ENCODE data around the gene KRT6B. TPM values are rescaled to one million over a fixed set of nuclear protein-coding genes. Genes with fewer than 3 reads are reported as not detected.

The KRT6B gene
- total RNA-seq, 1 experiment from 2014 or later: not detected

GRCh38 chr12:52455821-52456220, 3.9 kb upstream of the KRT6B start:
- Histone ChIP-seq H3K79me2 (ENCODE audit: insufficient read depth, low read length) (no peaks in the 10 kb centered on the region), H3K27ac (ENCODE audit: low read depth, low read length) (no peak overlapping the region), H3K27me3 (ENCODE audit: insufficient read depth, low read length) (no peaks in the 10 kb centered on the region), H3K36me3 (ENCODE audit: control insufficient read depth in 1 of 2, insufficient read depth in 2 of 2, low read length in 2 of 2) (no peaks in the 10 kb centered on the region), H3K9ac (ENCODE audit: low read length) (no peak overlapping the region), H2AFZ (ENCODE audit: low read depth, low read length, poor library complexity, severe bottlenecking) (no peak overlapping the region), H3K4me2 (ENCODE audit: low read length) (no peak overlapping the region), H3K9me3 (ENCODE audit: control insufficient read depth in 1 of 2, insufficient read depth in 1 of 2, low read depth in 1 of 2, low read length in 2 of 2) (no peaks in the 10 kb centered on the region), H3K9me2 (ENCODE audit: insufficient read depth) (no peaks in the 10 kb centered on the region), H3K4me3 (replicated peaks in 1 of 2; ENCODE audit: low read depth in 1 of 2, low read length in 2 of 2) (no peak overlapping the region), H3K4me1 (ENCODE audit: control insufficient read depth in 1 of 2, insufficient read depth in 2 of 2, low read length in 2 of 2) (peaks cover 4 to 8% of the 10 kb centered on the region in 2 experiments), H4K20me1 (ENCODE audit: insufficient read depth) (no peaks in the 10 kb centered on the region)
- TF ChIP-seq ZFX (IDR thresholded peaks at IDR 0.05) (no peak), ATF3 (IDR thresholded peaks at IDR 0.05) (no peak), ELF1 (IDR thresholded peaks at IDR 0.05; ENCODE audit: borderline replicate concordance, low read depth) (no peak), EZH2 (IDR thresholded peaks at IDR 0.05) (no peak), RAD21 (IDR thresholded peaks at IDR 0.05; ENCODE audit: low read depth) (no peak), CEBPB (IDR thresholded peaks at IDR 0.05; ENCODE audit: low read depth) (peak; percentile 45)
- CTCF ChIA-PET: interaction anchor here (0.6 kb wide), 1 partner anchor 44 kb away, joined by 3 read pairs; no protein-coding TSS in a partner anchor
- RAD21 ChIA-PET (ENCODE audit: low non-redundant PET in 1 of 2, low total read pairs in 2 of 2, uncharacterized antibody in 2 of 2, unreplicated experiment in 2 of 2): no interaction called here
- DNase-seq (ENCODE audit: low read depth, low spot score) (no peak), ATAC-seq (no peak)
- intact Hi-C loops (cut with micrococcal nuclease): no loop called here
- POLR2A ChIA-PET: no interaction called here
- no TSS peak for BruUV-seq (replicated peaks)

DNA sequence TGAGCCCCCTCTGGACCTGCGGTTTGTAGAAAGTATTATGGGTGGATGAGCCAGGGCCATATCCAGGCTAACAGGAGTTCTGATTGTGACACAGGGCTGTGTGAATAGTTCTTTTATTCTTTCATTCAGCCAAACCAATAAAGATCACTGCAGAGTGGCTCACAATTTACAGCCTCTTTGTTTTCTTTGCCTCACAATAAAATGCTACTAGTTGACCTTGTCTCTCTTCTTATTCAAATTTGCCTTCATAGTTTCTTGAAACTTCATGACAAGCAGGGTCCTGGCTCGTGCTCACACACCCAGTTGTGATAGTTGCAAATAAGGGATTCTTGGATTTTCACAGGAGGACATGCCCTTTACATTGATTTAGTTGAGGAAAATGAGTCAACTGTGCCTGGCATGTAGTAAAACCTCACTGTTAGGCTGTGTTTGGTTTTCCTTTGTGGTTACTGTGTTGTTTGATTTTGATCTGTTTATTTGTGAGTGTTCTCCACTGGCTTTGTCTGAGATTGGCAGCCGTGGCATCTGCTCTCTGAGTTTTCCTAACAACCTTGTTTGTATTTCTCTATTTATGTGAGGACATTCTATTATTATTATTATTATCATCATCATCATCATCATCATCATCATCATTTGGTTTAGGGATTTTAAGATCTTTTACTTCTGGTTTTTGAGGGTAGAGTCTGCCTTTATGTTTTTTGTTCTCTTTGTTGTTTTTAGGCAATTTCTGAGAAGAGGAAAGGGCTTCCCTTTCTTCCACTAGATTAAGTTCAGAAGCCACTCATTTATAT, 2.7 kb upstream of the KRT6B start:
- no peak overlapping the region for H2AFZ ChIP-seq (ENCODE audit: low read depth, low read length, poor library complexity, severe bottlenecking)
- ATAC-seq (peak; percentile 53), DNase-seq (ENCODE audit: low read depth, low spot score) (peak; percentile 28)
- no peaks in the 10 kb centered on the region for H3K9me3 ChIP-seq (ENCODE audit: control insufficient read depth in 1 of 2, insufficient read depth in 1 of 2, low read depth in 1 of 2, low read length in 2 of 2)
- no TSS peak for BruUV-seq (replicated peaks)
- H3K4me1 ChIP-seq (ENCODE audit: control insufficient read depth in 1 of 2, insufficient read depth in 2 of 2, low read length in 2 of 2): peaks cover 4 to 8% of the 10 kb centered on the region in 2 experiments
- H3K79me2 ChIP-seq (ENCODE audit: insufficient read depth, low read length): no peaks in the 10 kb centered on the region
- ChIA-PET RAD21 (ENCODE audit: low non-redundant PET in 1 of 2, low total read pairs in 2 of 2, uncharacterized antibody in 2 of 2, unreplicated experiment in 2 of 2) (no interaction called here), CTCF (no interaction called here), POLR2A (no interaction called here)
- no peak overlapping the region for H3K4me3 ChIP-seq (replicated peaks in 1 of 2; ENCODE audit: low read depth in 1 of 2, low read length in 2 of 2)
- H3K9ac ChIP-seq (ENCODE audit: low read length): 0 out of 2 replicates have a peak overlapping the region, but pooled peaks have one; percentile 0
- no peaks in the 10 kb centered on the region for H4K20me1 ChIP-seq (ENCODE audit: insufficient read depth)
- H3K9me2 ChIP-seq (ENCODE audit: insufficient read depth): no peaks in the 10 kb centered on the region
- intact Hi-C loops (cut with micrococcal nuclease): no loop called here
- peak overlapping the region; percentile 34; the same call in 1 of the 2 replicates for H3K4me2 ChIP-seq (ENCODE audit: low read length)
- TF ChIP-seq TCF7L2 (IDR thresholded peaks at IDR 0.05; ENCODE audit: borderline replicate concordance, extremely low read depth, insufficient read depth, insufficient read length) (no peak), EGR1 (IDR thresholded peaks at IDR 0.05; ENCODE audit: low read depth) (no peak), REST (IDR thresholded peaks at IDR 0.05; ENCODE audit: low read depth) (no peak), CBX3 (IDR thresholded peaks at IDR 0.05; ENCODE audit: low read depth) (no peak), ZFX (IDR thresholded peaks at IDR 0.05) (no peak), ELF1 (IDR thresholded peaks at IDR 0.05; ENCODE audit: borderline replicate concordance, low read depth) (no peak), JUND (IDR thresholded peaks at IDR 0.05) (0 out of 2 replicates have a peak, but pooled peaks have one; percentile 22)
- TF ChIP-seq, protein P1, sequence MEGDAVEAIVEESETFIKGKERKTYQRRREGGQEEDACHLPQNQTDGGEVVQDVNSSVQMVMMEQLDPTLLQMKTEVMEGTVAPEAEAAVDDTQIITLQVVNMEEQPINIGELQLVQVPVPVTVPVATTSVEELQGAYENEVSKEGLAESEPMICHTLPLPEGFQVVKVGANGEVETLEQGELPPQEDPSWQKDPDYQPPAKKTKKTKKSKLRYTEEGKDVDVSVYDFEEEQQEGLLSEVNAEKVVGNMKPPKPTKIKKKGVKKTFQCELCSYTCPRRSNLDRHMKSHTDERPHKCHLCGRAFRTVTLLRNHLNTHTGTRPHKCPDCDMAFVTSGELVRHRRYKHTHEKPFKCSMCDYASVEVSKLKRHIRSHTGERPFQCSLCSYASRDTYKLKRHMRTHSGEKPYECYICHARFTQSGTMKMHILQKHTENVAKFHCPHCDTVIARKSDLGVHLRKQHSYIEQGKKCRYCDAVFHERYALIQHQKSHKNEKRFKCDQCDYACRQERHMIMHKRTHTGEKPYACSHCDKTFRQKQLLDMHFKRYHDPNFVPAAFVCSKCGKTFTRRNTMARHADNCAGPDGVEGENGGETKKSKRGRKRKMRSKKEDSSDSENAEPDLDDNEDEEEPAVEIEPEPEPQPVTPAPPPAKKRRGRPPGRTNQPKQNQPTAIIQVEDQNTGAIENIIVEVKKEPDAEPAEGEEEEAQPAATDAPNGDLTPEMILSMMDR (IDR thresholded peaks at IDR 0.05 in 2 of 3, conservative IDR thresholded peaks at IDR 0.05 in 1 of 3; ENCODE audit: borderline replicate concordance in 1 of 3, insufficient read depth in 1 of 3, low read depth in 2 of 3, low read length in 2 of 3): no peak
- H3K27ac ChIP-seq (ENCODE audit: low read depth, low read length): no peak overlapping the region
- no peaks in the 10 kb centered on the region for H3K27me3 ChIP-seq (ENCODE audit: insufficient read depth, low read length)
- H3K36me3 ChIP-seq (ENCODE audit: control insufficient read depth in 1 of 2, insufficient read depth in 2 of 2, low read length in 2 of 2): no peaks in the 10 kb centered on the region
